GM12878 (cell line): Measurements from ENCODE around the gene DCUN1D3. TPM values are rescaled to one million over a fixed set of nuclear protein-coding genes. Genes with fewer than 3 reads are reported as not detected.

Source experiments
- ATAC-seq: fragments of 200-7000 bp; cut with Tn5 transposase; 3 replicates; pipeline ENCODE4 v1.9.1; 2020; ENCODE audit warnings: mild to moderate bottlenecking, moderate library complexity
- BruUV-seq: library from RNA; stranded (reverse); fragments of 400-500 nt; replicated peaks from 2 replicates; lab custom pipeline; 2021; lab: Mats Ljungman, UMichigan
- CTCF ChIA-PET: fragments of 300-600 bp; sonication (Branson Sonifier 250); formaldehyde crosslinking; extraction: SDS; loops from one replicate; lab custom pipeline; 2021; ENCODE audit warnings: inconsistent platforms; lab: Yijun Ruan, JAX
- POLR2A ChIA-PET: fragments of 350-600 bp; formaldehyde crosslinking; extraction: SDS; loops from one replicate; lab custom pipeline; 2021; ENCODE audit warnings: inconsistent platforms; lab: Charles Lee
- RAD21 ChIA-PET: fragments of 300-600 bp; sonication (Branson Sonifier 250); formaldehyde crosslinking; loops from one replicate; lab custom pipeline; 2023; ENCODE audit warnings: antibody characterized with exemption; ENCODE audit not compliant: unreplicated experiment; lab: Charles Lee
- SMC1A ChIA-PET: fragments of 300-600 bp; sonication (Branson Sonifier 250); formaldehyde crosslinking; loops from one replicate; lab custom pipeline; 2023; ENCODE audit not compliant: unreplicated experiment, uncharacterized antibody; lab: Charles Lee
- DNase-seq: peaks from one replicate; pipeline ENCODE4 v3.0.0-alpha.2; 2011; ENCODE audit warnings: low read depth, low spot score
- FAIRE-seq: peaks from 3 replicates; lab custom pipeline; 2011; peaks lifted over from hg19 to GRCh38; lab: Jason Lieb, UNC
- H2AFZ ChIP-seq: 2 replicates; pipeline ENCODE4 v1.6.0; 2011; ENCODE audit warnings: low read depth, low read length, control low read depth; ENCODE audit not compliant: control insufficient read depth
- H3K27ac ChIP-seq: 2 replicates; pipeline ENCODE4 v1.5.1; 2011; ENCODE audit warnings: control low read depth; ENCODE audit not compliant: control insufficient read depth, insufficient read depth
- H3K27me3 ChIP-seq, 2 experiments: replicated peaks in 1 of 2; 2 replicates each; pipeline versions ENCODE4 v1.6.0 to v1.6.1; 2011; ENCODE audit warnings: low read length in 1 of 2; ENCODE audit not compliant: control insufficient read depth in 2 of 2, insufficient read depth in 2 of 2
- H3K36me3 ChIP-seq, 2 experiments: 2 replicates each; pipeline ENCODE4 v1.5.1; 2011; ENCODE audit warnings: low read length in 1 of 2; ENCODE audit not compliant: control insufficient read depth in 2 of 2, insufficient read depth in 2 of 2
- H3K4me1 ChIP-seq: 2 replicates; pipeline ENCODE4 v1.6.1; 2011; ENCODE audit warnings: mild to moderate bottlenecking, low read length, moderate library complexity, mixed read lengths; ENCODE audit not compliant: control insufficient read depth, insufficient read depth
- H3K4me2 ChIP-seq: 2 replicates; pipeline ENCODE4 v1.6.0; 2011; ENCODE audit warnings: control low read depth; ENCODE audit not compliant: control insufficient read depth, insufficient read depth
- H3K4me3 ChIP-seq: fragments of 200-600 bp; sonication (generic); 2 replicates; pipeline ENCODE4 v1.5.1; 2016
- H3K79me2 ChIP-seq: 2 replicates; pipeline ENCODE4 v1.6.0; 2011; ENCODE audit warnings: low read length; ENCODE audit not compliant: control insufficient read depth, insufficient read depth
- H3K9ac ChIP-seq: 2 replicates; pipeline ENCODE4 v1.8.0; 2011; ENCODE audit warnings: low read length, control low read depth, mixed read lengths; ENCODE audit not compliant: control insufficient read depth, insufficient read depth
- H3K9me3 ChIP-seq: replicated peaks from 3 replicates; pipeline ENCODE4 v1.5.1; 2011; ENCODE audit warnings: mild to moderate bottlenecking, low read length; ENCODE audit not compliant: control insufficient read depth, insufficient read depth
- H4K20me1 ChIP-seq: 2 replicates; pipeline ENCODE4 v1.6.0; 2011; ENCODE audit not compliant: control insufficient read depth, insufficient read depth
- BACH1 ChIP-seq: fragments of 450-650 bp; IDR thresholded peaks from 2 replicates; pipeline ENCODE4 v1.6.1; 2017; ENCODE audit warnings: mild to moderate bottlenecking, borderline replicate concordance
- BCL11A ChIP-seq: IDR thresholded peaks from 2 replicates; pipeline ENCODE4 v1.6.1; 2011; ENCODE audit warnings: low read depth, low read length
- BRCA1 ChIP-seq: IDR thresholded peaks from 2 replicates; pipeline ENCODE4 v1.6.1; 2011; ENCODE audit warnings: low read depth, low read length, improper control_type of control experiment
- CHD1 ChIP-seq: IDR thresholded peaks from 2 replicates; pipeline ENCODE4 v1.6.1; 2012; ENCODE audit warnings: low read depth, low read length, improper control_type of control experiment
- CREM ChIP-seq: IDR thresholded peaks from 2 replicates; pipeline ENCODE4 v1.6.1; 2014; ENCODE audit warnings: antibody characterized with exemption, low read depth
- E2F8 ChIP-seq: fragments of 450-650 bp; IDR thresholded peaks from 2 replicates; pipeline ENCODE4 v1.6.1; 2018; ENCODE audit warnings: mild to moderate bottlenecking, low read depth, moderate library complexity; ENCODE audit not compliant: partially characterized antibody
- GABPA ChIP-seq: IDR thresholded peaks from 2 replicates; pipeline ENCODE4 v1.6.1; 2014; ENCODE audit warnings: antibody characterized with exemption, low read depth, mild to moderate bottlenecking, inconsistent platforms
- HDAC6 ChIP-seq: fragments of 200-600 bp; sonication (generic); IDR thresholded peaks from one replicate; pipeline ENCODE4 v1.8.0; 2017; ENCODE audit warnings: antibody characterized with exemption; ENCODE audit not compliant: unreplicated experiment
- KDM1A ChIP-seq: fragments of 200-600 bp; sonication (generic); IDR thresholded peaks from 2 replicates; pipeline ENCODE4 v1.6.1; 2016; ENCODE audit warnings: borderline replicate concordance
- MEF2A ChIP-seq: IDR thresholded peaks from 2 replicates; pipeline ENCODE4 v1.6.1; 2011; ENCODE audit warnings: low read depth, mild to moderate bottlenecking, low read length, moderate library complexity; ENCODE audit not compliant: insufficient read depth
- NFIC ChIP-seq: IDR thresholded peaks from 2 replicates; pipeline ENCODE4 v1.6.1; 2012; ENCODE audit warnings: low read depth, mild to moderate bottlenecking, inconsistent platforms, low read length, moderate library complexity
- NFXL1 ChIP-seq: fragments of 450-650 bp; IDR thresholded peaks from 2 replicates; pipeline ENCODE4 v1.6.1; 2017; ENCODE audit warnings: antibody characterized with exemption, mild to moderate bottlenecking, borderline replicate concordance
- SMARCA5 ChIP-seq: fragments of 450-650 bp; IDR thresholded peaks from 2 replicates; pipeline ENCODE4 v1.6.1; 2017; ENCODE audit warnings: mild to moderate bottlenecking
- SP1 ChIP-seq: IDR thresholded peaks from one replicate; pipeline ENCODE4 v1.6.1; 2011; ENCODE audit warnings: low read depth, low read length
- SREBF1 ChIP-seq: IDR thresholded peaks from 2 replicates; pipeline ENCODE4 v1.6.1; 2012; ENCODE audit warnings: mild to moderate bottlenecking, low read length
- STAT3 ChIP-seq: IDR thresholded peaks from 2 replicates; pipeline ENCODE4 v1.6.1; 2011; ENCODE audit warnings: low read depth, low read length, improper control_type of control experiment
- TAF1 ChIP-seq: IDR thresholded peaks from 2 replicates; pipeline ENCODE4 v1.6.1; 2011; ENCODE audit warnings: mild to moderate bottlenecking, low read depth, low read length, borderline replicate concordance
- ZNF592 ChIP-seq: fragments of 450-650 bp; IDR thresholded peaks from 2 replicates; pipeline ENCODE4 v1.6.1; 2017; ENCODE audit warnings: mild to moderate bottlenecking, moderate library complexity
- ZNF622 ChIP-seq: fragments of 450-650 bp; IDR thresholded peaks from 2 replicates; pipeline ENCODE4 v1.6.1; 2017; ENCODE audit warnings: mild to moderate bottlenecking, inconsistent platforms
- WGBS: methylation state at CpG from one replicate; pipeline ENCODE4 v1.1.6; 2016; ENCODE audit warnings: low lambda C conversion rate; ENCODE audit not compliant: insufficient replicate concordance, insufficient coverage; ENCODE audit errors: missing lambda C conversion rate; 5-methylcytosine and 5-hydroxymethylcytosine counted together
- in situ Hi-C: fragments of 300-500 bp; cut with MboI; formaldehyde crosslinking; loops from 9 replicates; pipeline ENCODE4 v1.14.3; 2018; ENCODE audit warnings: mixed read lengths
- intact Hi-C: fragments of 100-400 bp; cut with micrococcal nuclease; formaldehyde crosslinking; loops from one replicate; pipeline ENCODE4 v1.14.2; 2022; ENCODE audit not compliant: unreplicated experiment
- polyA plus RNA-seq, 11 experiments: library from polyadenylated mRNA; depleted of rRNA in 4 of 11; unstranded in 6 of 11; stranded (reverse) in 5 of 11; fragments of >200 nt; fragmentation: Nextera tagmentation in 4 of 11; fragmentation: Illumina TruSeq in 1 of 11; extraction: Ambion mirVana in 4 of 11; extraction: Trizol in 1 of 11; gene quantifications; 1 replicate in 1 of 11; 2 replicates in 10 of 11; pipeline versions ENCODE4 v1.2.1 to v1.2.3, GENCODE V29; 2011 to 2016; ENCODE audit warnings: inconsistent platforms in 2 of 11, missing spikeins in 2 of 11, low read depth in 1 of 11
- total RNA-seq, 4 experiments: library from RNA; depleted of rRNA in 3 of 4; stranded (reverse); fragments of >200 nt in 3 of 4; fragmentation: Illumina TruSeq in 1 of 4; extraction: Trizol in 1 of 4; gene quantifications; 2 replicates each; pipeline versions ENCODE4 v1.2.1 to v1.2.3, GENCODE V29; 2013 to 2021

The DCUN1D3 gene
- total and polyA plus RNA-seq, 10 of the 15 experiments (the other 5 are each of a cell fraction or from before 2014, with no cell fraction given), result 0.47 to 4.5 (median 1.9) TPM

GRCh38 chr16:20933589-20933988 lies 33.4 kb upstream of the DCUN1D3 start (continued):
- no peak for TF ChIP-seq TAF1

GRCh38 chr16:20931066-20931600 lies 31.0 kb upstream of the DCUN1D3 start:
- Histone ChIP-seq H4K20me1 (no peaks in the 10 kb centered on the region), H3K27ac (no peak overlapping the region), H3K4me3 (no peak overlapping the region), H3K9ac (no peak overlapping the region), H3K9me3 (no peaks in the 10 kb centered on the region), H2AFZ (no peak overlapping the region), H3K79me2 (no peaks in the 10 kb centered on the region), H3K4me1 (no peaks in the 10 kb centered on the region), H3K27me3 (no peaks in the 10 kb centered on the region), H3K4me2 (no peak overlapping the region), H3K36me3 (no peaks in the 10 kb centered on the region)
- ATAC-seq (no peak), DNase-seq (no peak), FAIRE-seq (no peak)
- ChIA-PET CTCF (interaction anchor here (2.1 kb wide), 1 partner anchor 81 kb away, joined by 8 read pairs; no protein-coding TSS in a partner anchor), RAD21 (no interaction called here), POLR2A (no interaction called here), SMC1A (interaction anchor here (0.6 to 2.5 kb wide), 7 partner anchors 8 to 80 kb away, joined by 3 to 13 read pairs (median 7); no protein-coding TSS in a partner anchor)
- whole genome bisulfite sequencing, result 76% methylated on average over 5 of the region's 5 CpGs
- no TSS peak for BruUV-seq
- intact Hi-C loops (no loop called here), in situ Hi-C loops (no loop called here)
- no peak for TF ChIP-seq STAT3
- no peak for TF ChIP-seq SP1
- no peak for TF ChIP-seq BCL11A
- TF ChIP-seq KDM1A, result no peak
- TF ChIP-seq E2F8, result no peak
- TF ChIP-seq ZNF622, result no peak
- no peak for TF ChIP-seq NFXL1
- no peak for TF ChIP-seq HDAC6
- no peak for TF ChIP-seq NFIC
- TF ChIP-seq CREM, result no peak
- TF ChIP-seq CHD1, result no peak
- no peak for TF ChIP-seq SREBF1
- no peak for TF ChIP-seq BRCA1
- no peak for TF ChIP-seq BACH1
- no peak for TF ChIP-seq MEF2A
- no peak for TF ChIP-seq SMARCA5
- no peak for TF ChIP-seq ZNF592
- no peak for TF ChIP-seq GABPA
